ENCODE measurements around the gene DCTN1. TPM values are rescaled to one million over a fixed set of nuclear protein-coding genes. Genes with fewer than 3 reads are reported as not detected.

DCTN1 gene
- total RNA-seq, 2 donors from 2014 or later, result 84.0 to 108 TPM

DNA sequence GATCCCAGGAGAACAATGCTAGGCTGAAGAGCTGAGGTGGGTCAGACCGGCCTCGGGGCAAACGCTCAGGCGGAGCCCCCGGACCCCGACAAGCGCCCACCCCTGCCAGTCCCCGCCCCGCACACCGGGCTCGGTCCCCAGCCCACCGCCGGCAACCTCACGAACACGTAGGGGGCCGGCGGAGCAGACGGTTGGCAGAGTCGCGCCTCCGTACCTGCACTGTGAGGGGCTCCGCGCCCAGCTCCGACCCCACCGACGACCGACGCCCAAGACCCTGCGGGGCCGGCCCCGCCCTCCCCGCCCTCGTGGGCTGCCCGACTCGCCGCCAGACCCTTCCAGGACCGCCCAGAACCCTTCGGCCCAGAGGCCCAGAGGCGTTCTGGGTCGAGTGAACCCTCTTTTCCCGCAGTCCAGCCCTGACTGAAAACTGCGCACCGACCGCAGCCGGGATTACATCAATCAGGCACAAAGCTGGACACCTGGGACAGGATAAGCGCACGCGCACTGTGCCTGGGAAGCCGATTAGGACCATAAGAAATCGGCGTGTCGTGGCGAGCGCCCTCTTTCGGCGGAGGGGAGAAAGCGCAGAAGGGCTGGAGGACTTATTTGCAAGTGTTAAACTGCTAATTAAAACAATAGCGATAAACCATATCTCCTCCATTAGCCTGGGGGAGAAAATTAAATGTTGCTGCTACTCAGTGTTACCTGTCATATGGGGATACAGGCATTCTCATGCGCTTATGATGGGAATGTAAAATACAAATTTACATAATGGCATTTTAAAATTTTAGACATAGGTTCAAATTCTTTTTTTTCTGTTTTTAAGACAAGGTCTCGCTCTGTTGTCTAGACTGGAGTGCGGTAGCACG, 11.7 kb upstream of the DCTN1 start:
- no peaks in the 10 kb centered on the region for H3K36me3 Mint-ChIP-seq (ENCODE audit: low read depth)

DNA sequence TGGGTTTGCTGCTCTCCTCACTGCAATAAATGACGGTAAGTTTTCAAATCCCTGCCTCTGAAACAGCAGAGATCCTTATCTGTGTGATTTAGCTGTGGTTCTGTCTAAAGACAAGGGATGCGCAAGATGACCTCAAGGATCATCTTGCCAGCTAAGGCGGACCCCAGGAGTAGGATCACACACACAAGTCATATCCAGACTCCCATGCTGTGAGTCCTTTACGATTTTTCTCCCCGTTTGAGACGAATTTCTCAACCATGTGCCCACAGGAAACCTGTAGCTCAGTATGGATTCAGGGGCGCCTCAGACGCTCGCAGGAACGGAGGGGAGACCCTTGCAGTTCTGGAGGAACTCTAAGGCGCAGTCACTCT, 11.1 kb upstream of the DCTN1 start:
- Mint-ChIP-seq H3K9me3 (no peaks in the 10 kb centered on the region), H3K27ac (peak overlapping the region; percentile 97), H3K4me1 (no peaks in the 10 kb centered on the region), H3K27me3 (peaks cover 4% of the 10 kb centered on the region), H3K4me3 (no peak overlapping the region), H3K36me3 (ENCODE audit: low read depth) (no peaks in the 10 kb centered on the region)
- ATAC-seq (replicated peaks), result peak; percentile 23

More for the DNA sequence above, 11.7 kb upstream of the DCTN1 start:
- Mint-ChIP-seq H3K4me3 (no peak overlapping the region), H3K4me1 (no peaks in the 10 kb centered on the region), H3K27ac (peak overlapping the region; percentile 97), H3K9me3 (no peaks in the 10 kb centered on the region), H3K27me3 (peaks cover 4% of the 10 kb centered on the region)
- peak; percentile 69 for ATAC-seq (replicated peaks)

DNA sequence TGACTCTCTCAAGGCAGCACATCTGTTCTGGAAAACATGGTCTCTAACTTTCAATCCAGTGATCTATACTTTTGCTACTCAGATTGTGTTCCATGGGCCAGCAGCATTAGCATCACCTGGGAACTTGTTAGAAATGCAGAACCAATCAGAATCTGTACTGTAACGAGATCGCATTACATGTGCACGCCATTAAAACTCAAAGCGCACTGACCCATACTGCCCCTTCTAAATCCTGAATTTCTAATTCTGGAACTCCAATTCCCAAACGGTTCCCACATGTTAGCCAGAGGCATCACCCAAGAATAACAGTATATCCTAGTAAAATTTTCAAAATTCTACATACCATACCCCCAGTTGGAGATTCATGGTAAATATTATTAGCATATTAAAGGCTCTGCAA, 10.5 kb upstream of the DCTN1 start:
- Mint-ChIP-seq H3K9me3 (no peaks in the 10 kb centered on the region), H3K36me3 (ENCODE audit: low read depth) (no peaks in the 10 kb centered on the region), H3K4me1 (no peaks in the 10 kb centered on the region), H3K27me3 (peaks cover 4% of the 10 kb centered on the region), H3K27ac (peak overlapping the region; percentile 97), H3K4me3 (no peak overlapping the region)
- no peak for ATAC-seq (replicated peaks)

DNA sequence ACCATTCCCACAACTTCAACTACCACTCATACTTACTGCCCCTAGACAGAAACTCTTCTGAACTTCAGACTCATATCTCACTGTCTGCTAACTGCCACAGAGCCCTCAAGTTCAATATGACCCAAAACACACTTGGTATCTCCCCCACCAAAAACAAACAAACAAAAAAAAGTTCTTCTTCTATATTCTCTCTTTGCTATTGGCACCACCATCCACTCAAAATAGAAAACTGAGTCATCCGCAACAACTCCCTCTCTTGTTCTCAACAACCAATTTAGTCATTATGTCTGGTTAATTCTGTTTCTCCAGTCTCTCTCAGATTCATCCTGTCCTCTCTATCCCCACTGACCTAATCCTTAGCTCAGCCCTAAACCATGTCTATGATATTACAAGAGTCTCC, 7.2 kb upstream of the DCTN1 start:
- Mint-ChIP-seq H3K4me1 (no peaks in the 10 kb centered on the region), H3K9me3 (no peaks in the 10 kb centered on the region), H3K4me3 (no peak overlapping the region), H3K27me3 (no peaks in the 10 kb centered on the region), H3K36me3 (ENCODE audit: low read depth) (peaks cover 2% of the 10 kb centered on the region), H3K27ac (no peak overlapping the region)
- peak; percentile 78 for ATAC-seq (replicated peaks)

DNA sequence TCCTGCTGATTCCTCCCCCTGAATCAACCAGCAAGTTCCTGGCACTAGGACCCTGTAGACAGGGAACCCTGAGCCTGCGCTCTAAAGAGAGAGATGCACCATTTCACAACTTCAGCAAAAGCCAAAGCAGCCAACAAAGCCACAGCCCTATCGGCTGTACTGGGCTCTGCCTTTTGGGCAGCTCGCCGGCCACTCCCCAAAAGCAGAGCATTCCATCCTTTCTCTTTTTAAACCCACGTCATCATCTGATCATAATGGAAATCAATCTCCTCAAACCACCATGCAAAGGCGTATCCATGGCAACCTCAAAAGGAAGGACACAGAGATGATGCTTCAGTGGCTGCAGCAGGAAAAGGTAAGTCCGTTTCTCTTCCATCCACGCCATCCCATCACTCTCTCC, 5.3 kb upstream of the DCTN1 start:
- Mint-ChIP-seq H3K4me1 (peaks cover 13% of the 10 kb centered on the region), H3K27me3 (no peaks in the 10 kb centered on the region), H3K9me3 (no peaks in the 10 kb centered on the region), H3K36me3 (ENCODE audit: low read depth) (peaks cover 13% of the 10 kb centered on the region), H3K4me3 (no peak overlapping the region), H3K27ac (no peak overlapping the region)
- ATAC-seq (replicated peaks), result no peak

DNA sequence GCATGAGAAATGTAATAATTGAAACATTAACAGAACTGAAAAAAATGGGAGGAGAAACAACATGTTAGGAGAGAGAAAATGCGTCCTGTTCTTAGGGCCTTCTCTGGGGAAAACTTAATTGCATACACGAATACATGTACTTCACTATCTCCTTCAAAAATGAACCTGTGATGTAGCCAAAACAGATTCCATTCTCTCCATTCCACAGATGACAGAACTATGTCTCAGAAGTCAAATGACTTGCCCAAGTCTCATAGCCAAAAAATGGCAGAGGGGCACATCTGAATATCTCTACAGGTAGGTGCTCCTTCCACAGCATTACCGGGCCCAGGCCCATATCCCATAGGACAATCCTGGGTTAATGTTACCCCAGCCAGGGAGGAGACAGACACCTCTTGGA, 3.9 kb upstream of the DCTN1 start:
- ATAC-seq (replicated peaks), result no peak
- Mint-ChIP-seq H3K9me3 (no peaks in the 10 kb centered on the region), H3K4me3 (no peak overlapping the region)

DNA sequence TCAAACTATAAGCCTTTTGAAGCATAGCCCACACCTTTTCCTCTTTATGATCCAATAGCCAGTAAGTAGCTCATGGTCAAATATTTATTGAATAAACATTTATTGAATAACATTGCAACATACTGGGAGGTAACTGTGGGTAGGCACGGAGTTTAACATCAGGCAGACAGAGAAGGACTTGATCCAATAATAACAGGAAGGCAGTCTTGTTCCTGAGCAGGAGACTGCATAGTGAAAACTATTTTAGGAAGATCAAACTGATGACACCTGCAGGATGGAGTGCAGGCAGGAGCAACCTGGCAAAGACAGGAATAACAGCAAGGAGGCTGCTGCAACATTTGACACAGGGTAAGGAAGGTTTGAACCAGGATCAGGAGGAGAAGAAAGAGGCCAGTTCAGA, 3.1 kb upstream of the DCTN1 start:
- Mint-ChIP-seq H3K36me3 (ENCODE audit: low read depth) (peaks cover 18% of the 10 kb centered on the region), H3K4me3 (no peak overlapping the region), H3K9me3 (no peaks in the 10 kb centered on the region), H3K27me3 (no peaks in the 10 kb centered on the region), H3K4me1 (peaks cover 21% of the 10 kb centered on the region), H3K27ac (no peak overlapping the region)
- ATAC-seq (replicated peaks), result no peak

More for the DNA sequence above, 3.9 kb upstream of the DCTN1 start:
- Mint-ChIP-seq H3K4me1 (peaks cover 17% of the 10 kb centered on the region), H3K27me3 (no peaks in the 10 kb centered on the region), H3K27ac (no peak overlapping the region), H3K36me3 (ENCODE audit: low read depth) (peaks cover 13% of the 10 kb centered on the region)

DNA sequence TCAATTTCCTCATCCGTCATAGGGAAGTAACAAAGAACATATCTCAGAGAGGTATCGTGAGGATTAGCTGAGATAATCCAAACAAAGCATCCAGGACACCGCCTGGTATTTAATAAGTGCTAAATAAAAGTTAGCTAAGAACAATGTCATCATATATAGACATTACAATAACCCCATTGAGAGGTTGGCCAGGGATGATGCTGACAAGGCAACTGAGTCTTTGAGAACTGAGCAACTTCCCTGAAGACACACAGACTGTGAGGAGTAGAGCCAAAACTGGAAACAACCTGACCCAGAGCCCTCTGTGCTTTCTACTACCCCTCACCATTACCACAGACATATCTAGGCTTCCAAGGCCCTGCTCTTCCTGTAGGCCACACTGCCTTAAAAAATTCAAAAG, 1.6 kb upstream of the DCTN1 start:
- H3K4me3 Mint-ChIP-seq, result no peak overlapping the region
- H3K4me1 Mint-ChIP-seq, result peaks cover 26% of the 10 kb centered on the region
- no peaks in the 10 kb centered on the region for H3K27me3 Mint-ChIP-seq
- H3K27ac Mint-ChIP-seq, result peak overlapping the region; percentile 89
- ATAC-seq (replicated peaks), result no peak
- no peaks in the 10 kb centered on the region for H3K9me3 Mint-ChIP-seq
- peaks cover 33% of the 10 kb centered on the region for H3K36me3 Mint-ChIP-seq (ENCODE audit: low read depth)

DNA sequence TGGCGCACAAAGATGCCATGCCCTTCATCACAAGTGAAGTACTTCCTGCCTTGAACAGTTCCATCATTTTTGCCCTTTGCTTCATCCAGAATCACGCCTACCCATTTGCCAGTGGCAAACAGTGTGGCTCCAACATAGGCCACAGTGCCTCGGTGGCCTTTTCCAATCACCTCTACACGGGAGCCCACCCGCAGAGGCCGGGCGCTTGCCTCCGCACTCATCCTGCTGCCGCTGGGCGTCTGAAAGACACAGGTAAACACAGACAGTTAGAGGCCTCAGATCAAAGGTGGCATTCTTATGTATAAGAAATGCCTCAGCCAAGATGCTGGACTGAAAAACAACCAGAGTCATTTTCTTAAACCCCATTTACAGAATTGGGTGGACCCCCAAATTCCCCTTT, 2.1 kb downstream of the DCTN1 start:
- H3K27ac Mint-ChIP-seq, result no peak overlapping the region
- H3K9me3 Mint-ChIP-seq, result no peaks in the 10 kb centered on the region

DNA sequence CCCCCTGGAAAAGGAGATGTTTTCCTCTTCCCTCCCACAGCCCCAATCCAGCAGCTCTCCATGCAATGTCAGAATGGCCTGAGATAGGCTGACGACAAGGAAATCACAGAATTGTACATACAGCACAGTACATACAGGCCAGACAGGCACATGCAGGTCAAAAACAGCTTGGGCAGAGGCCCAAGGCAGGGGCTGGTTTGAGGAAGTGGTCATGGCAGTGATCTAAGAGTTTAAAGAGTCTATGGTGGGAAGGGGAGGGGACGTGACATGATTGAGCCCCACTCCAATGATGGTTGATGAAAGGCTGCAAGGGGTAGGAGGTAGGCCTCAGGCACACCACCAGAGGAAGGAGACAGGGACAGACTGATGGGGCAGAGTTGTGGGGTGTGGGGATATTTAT, 4.3 kb downstream of the DCTN1 start:
- Mint-ChIP-seq H3K4me1 (peaks cover 19% of the 10 kb centered on the region), H3K4me3 (no peak overlapping the region), H3K36me3 (ENCODE audit: low read depth) (peaks cover 41% of the 10 kb centered on the region), H3K27me3 (no peaks in the 10 kb centered on the region), H3K27ac (peak overlapping the region; percentile 57), H3K9me3 (no peaks in the 10 kb centered on the region)
- ATAC-seq (replicated peaks), result no peak

More for the DNA sequence above, 2.1 kb downstream of the DCTN1 start:
- Mint-ChIP-seq H3K4me3 (no peak overlapping the region), H3K27me3 (no peaks in the 10 kb centered on the region), H3K4me1 (peaks cover 29% of the 10 kb centered on the region), H3K36me3 (ENCODE audit: low read depth) (peaks cover 43% of the 10 kb centered on the region)
- ATAC-seq (replicated peaks), result no peak

DNA sequence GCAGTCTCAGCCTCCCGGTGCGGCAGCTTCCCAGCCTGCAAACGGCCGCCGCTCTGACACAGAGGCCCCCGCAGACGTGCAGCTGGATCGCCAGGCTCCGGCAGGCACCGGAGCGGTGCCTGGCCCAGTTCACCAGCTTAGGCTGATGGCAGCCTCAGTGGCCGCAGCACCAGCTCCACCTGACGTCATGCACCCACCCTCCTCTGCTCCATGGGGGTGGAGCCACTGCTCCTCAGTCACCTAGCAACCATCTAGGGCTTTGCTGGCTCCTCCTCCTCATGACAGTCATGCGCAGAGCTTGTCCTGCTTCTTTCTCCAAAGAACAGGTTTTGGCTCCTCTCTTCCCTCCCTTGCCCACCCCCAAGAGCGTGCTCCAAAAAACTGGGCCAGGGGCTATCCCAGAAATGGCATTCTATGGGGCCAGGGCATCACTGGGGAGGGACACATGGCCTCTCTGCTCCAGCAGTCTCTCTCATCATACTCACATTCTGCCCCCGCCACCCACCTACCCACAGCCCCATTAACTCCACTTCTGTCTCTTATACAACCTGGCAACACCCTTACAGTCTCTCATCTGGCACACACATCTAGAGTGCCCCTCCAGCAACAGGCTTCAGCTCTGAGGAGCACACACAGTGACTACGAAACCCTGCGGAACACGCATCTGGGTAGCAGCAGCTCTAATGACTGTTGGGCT, 5.5 kb downstream of the DCTN1 start:
- no peaks in the 10 kb centered on the region for H3K9me3 Mint-ChIP-seq
- H3K27me3 Mint-ChIP-seq, result no peaks in the 10 kb centered on the region
- peaks cover 53% of the 10 kb centered on the region for H3K36me3 Mint-ChIP-seq (ENCODE audit: low read depth)
- ATAC-seq (replicated peaks), result no peak
- peaks cover 13% of the 10 kb centered on the region for H3K4me1 Mint-ChIP-seq
- H3K4me3 Mint-ChIP-seq, result no peak overlapping the region
- H3K27ac Mint-ChIP-seq, result no peak overlapping the region

DNA sequence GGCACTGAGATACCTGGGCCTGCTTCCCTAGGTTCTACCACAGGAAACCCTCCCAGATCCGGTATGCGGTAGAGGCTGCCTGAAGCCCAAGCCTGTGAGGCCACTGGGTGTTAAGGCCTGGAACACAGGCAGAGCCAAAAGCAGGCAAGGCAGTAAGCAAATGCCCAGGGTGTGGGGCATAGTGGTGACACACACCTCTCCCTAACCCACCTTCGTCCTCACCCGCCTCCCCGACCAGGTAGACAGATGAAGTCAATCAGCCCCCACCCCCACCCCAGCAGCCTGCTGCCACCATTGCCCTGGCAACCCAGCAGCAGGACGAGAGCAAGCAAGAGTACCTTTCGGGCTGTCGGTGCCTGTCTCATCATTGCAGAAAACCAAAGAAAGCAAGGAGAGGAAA, 6.1 kb downstream of the DCTN1 start:
- Mint-ChIP-seq H3K27ac (no peak overlapping the region), H3K27me3 (no peaks in the 10 kb centered on the region), H3K4me1 (peaks cover 13% of the 10 kb centered on the region), H3K4me3 (no peak overlapping the region), H3K36me3 (ENCODE audit: low read depth) (peaks cover 60% of the 10 kb centered on the region), H3K9me3 (no peaks in the 10 kb centered on the region)
- no peak for ATAC-seq (replicated peaks)

DNA sequence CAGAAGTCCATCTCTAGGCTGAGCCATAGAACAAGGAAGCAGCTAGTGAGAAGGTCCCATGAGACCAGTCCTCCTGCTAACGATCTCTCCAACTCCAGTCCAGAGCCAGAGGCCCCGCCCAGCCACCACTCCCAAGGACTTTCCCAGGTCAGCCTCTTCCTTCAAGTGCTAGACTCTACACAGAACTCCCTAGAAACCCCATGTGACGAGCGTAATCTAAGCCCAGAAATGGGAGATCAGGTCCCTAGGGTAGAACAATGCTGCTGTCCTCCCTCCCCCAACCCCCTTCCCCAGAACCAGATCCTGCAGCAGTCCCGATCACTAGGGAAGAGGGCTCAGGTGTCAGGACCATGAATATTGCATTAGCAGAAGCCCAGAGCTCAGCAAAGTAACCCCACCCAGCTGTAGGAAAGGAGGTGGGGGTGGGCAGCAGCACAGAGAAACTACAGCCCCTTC, 6.9 kb downstream of the DCTN1 start:
- Mint-ChIP-seq H3K27ac (no peak overlapping the region), H3K9me3 (no peaks in the 10 kb centered on the region), H3K27me3 (no peaks in the 10 kb centered on the region), H3K4me1 (peaks cover 8% of the 10 kb centered on the region), H3K4me3 (no peak overlapping the region), H3K36me3 (ENCODE audit: low read depth) (peaks cover 62% of the 10 kb centered on the region)
- ATAC-seq (replicated peaks), result no peak

DNA sequence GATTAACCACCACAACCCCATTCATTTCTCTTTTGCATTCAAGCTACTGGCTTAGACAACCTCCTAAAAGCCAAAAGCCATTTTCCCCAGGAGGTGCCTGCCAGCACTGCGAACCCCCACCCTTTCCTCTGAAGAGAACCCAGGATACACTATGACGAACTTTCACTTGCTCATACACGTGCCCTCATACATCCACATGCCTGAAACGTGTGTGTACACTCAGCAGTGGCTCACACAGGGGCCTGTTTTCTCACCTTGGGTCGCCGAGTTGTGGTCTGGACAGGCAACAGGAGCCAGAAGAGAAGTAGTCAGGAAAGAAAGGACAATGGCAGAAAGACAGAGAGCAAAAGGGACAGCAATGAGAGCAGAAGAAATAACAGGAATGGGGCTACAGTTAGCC, 7.4 kb downstream of the DCTN1 start:
- no peak overlapping the region for H3K27ac Mint-ChIP-seq
- H3K4me3 Mint-ChIP-seq, result no peak overlapping the region
- peaks cover 8% of the 10 kb centered on the region for H3K4me1 Mint-ChIP-seq
- H3K9me3 Mint-ChIP-seq, result no peaks in the 10 kb centered on the region
- peaks cover 62% of the 10 kb centered on the region for H3K36me3 Mint-ChIP-seq (ENCODE audit: low read depth)
- no peak for ATAC-seq (replicated peaks)
- no peaks in the 10 kb centered on the region for H3K27me3 Mint-ChIP-seq

DNA sequence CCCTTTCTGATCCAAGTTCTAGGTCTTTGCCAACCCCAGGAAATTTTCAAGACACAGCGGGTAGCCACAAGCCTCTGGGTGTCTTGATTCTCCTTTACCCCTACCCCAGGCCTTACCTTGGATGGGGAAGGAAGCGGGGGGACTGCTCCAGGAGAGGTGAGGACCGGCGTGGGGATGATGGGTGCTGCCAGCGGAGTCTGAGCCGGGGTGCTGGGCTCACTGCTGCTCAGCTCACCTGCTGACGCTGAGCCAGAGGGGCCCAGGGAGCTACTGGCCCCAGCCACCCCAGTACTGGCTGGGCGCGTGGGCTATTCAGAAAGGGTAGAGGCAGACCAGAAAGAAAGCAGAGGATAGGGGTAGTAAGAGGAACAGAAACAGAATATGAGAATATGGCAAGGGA, 8.7 kb downstream of the DCTN1 start:
- Mint-ChIP-seq H3K27ac (peak overlapping the region; percentile 72), H3K36me3 (ENCODE audit: low read depth) (peaks cover 62% of the 10 kb centered on the region), H3K4me1 (peaks cover 4% of the 10 kb centered on the region), H3K4me3 (no peak overlapping the region), H3K9me3 (no peaks in the 10 kb centered on the region), H3K27me3 (no peaks in the 10 kb centered on the region)
- no peak for ATAC-seq (replicated peaks)
